ENCODE results near the gene DLG2.

DNA sequence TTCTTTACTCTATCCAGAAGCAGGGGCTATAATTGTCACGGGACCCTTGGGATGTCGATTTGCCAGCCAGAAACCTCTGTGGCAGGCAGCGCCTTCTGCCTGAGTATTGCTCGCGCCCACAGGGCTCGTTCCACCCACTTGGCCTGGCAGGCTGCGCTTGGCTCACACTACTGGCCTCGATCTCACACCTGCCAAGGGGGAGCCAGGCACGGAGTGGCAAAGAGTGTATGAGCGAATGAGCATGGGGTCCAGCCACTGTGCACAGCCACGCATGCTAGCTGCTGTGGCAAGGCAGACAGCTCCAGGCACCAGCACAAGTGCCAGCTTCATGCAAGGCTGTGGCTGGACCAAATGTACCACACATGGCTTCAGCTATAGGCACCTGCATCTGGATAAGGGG, 599.8 kb downstream of the DLG2 start:
- TF ChIP-seq POLR2A (IDR thresholded peaks at IDR 0.05; ENCODE audit: low read depth) (no peak), POLR2AphosphoS5 (IDR thresholded peaks at IDR 0.05) (no peak)
- TF ChIP-seq, protein P1, sequence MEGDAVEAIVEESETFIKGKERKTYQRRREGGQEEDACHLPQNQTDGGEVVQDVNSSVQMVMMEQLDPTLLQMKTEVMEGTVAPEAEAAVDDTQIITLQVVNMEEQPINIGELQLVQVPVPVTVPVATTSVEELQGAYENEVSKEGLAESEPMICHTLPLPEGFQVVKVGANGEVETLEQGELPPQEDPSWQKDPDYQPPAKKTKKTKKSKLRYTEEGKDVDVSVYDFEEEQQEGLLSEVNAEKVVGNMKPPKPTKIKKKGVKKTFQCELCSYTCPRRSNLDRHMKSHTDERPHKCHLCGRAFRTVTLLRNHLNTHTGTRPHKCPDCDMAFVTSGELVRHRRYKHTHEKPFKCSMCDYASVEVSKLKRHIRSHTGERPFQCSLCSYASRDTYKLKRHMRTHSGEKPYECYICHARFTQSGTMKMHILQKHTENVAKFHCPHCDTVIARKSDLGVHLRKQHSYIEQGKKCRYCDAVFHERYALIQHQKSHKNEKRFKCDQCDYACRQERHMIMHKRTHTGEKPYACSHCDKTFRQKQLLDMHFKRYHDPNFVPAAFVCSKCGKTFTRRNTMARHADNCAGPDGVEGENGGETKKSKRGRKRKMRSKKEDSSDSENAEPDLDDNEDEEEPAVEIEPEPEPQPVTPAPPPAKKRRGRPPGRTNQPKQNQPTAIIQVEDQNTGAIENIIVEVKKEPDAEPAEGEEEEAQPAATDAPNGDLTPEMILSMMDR (IDR thresholded peaks at IDR 0.05), result no peak
